Activated CD4-positive, CD25-positive, alpha-beta regulatory T cell treated with anti-CD3 and anti-CD28 coated beads, Interleukin-2, amount 50 U/mL, for 16 hours (primary cell): Measurements from ENCODE around the gene WDR64.

Experiments
- DNase-seq: peaks from one replicate; pipeline ENCODE4 v3.0.0-alpha.2; 2020; ENCODE audit warnings: low read depth, low spot score

Gene WDR64

DNA sequence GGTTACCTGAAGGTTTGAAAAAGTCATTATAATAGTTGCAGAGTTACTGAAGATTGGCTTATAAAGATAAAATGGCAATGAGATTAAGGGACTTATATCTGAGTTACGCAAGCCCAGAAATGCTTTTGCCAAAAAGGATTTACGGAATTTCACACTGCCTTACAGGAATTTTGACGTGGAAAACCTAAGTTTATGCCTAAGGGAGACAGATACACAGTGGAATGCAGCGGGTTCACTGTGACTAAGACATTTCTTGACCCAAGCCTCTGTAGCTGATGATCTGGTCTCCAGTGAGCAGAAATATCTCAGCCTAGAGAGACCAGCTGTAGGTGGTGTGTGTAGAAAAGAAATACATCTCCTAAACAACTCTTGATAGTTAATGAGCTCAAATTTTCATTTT is 185.8 kb downstream of the WDR64 start:
- DNase-seq: no peak

DNA sequence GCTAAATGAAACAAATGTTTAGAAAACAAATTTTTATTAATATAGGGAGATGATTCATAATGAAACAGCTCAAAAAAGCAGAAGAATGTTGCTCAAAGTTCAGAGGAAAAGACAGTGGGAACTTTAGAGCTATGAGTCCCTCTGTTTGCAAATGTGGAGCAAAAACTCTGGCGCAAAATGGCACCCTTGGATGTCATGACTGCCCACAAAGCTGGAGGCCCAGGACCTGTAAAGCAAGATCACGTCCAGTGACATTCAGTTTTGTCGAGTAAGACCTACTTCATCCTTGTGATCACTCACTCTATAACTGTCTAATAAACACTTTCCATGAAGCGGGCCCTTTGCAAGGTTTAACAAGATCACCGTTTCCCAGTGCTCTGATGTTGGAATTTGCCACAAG is 186.8 kb downstream of the WDR64 start:
- DNase-seq: no peak

DNA sequence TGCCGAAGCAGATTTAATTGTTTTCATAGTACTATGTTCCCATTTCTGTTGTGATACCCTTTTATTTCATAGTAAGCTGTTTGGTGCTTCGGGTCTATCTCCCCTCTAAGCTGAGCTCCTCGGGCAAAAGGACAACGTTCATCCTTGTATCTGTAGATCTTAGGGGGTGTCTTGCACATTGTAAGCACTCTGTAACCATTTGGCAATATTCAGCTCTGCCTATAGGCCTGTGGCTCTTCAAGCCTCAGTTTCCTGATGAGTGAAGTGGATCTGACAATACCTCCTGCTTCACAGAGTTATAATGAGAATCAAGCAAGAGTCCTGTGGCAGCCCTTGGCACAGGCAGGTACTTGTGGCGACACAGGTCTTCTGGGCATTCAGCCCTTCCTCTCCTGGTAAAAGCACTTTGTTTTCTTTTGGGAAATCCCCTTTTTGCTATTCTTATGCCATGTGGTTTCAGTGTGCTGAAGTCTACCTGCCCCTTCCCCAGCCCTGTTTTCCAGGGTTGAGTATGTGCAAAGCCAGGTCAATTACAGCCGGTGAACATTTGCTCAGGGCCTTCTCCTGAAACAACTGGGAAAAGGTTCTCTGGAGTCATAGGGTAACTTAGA is 187.4 kb downstream of the WDR64 start:
- no peak for DNase-seq

DNA sequence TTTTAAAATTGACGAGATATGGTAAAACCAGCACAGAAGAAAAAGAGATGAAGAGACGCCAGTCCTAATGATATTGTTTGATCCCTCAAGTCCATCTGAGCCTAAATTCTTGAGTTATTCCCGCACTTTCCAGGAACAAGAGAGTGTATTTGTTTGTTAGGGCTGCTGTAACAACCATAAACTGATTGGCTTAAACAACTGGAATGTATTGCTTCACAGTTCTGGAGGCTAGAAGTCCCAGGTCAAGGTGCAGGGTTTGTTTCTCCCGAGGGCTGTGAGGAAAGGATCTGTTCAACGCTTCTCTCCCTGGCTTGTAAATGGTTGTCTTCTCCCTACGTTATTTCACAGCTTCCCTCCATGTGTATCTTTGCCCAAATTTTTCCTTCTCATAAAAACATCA is 188.1 kb downstream of the WDR64 start:
- no peak for DNase-seq

DNA sequence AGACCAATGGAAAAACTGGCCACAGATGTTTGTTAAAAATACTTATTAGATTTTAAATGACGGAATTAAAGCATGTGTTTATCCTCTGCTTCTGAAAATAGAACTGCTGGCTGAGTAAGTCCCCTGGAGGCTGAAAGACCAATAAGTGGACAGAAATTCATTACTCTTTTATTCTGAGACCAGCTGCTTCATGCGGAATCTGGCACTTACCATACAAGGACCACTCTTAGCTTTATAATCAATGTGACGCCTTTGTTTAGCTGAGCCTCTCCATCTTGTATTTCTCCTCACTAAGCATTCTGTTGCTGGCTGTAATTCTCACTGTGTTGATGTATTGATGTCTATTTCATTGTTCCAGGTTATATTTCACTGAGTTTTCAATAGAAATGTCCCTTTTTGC is 189.6 kb downstream of the WDR64 start:
- DNase-seq: no peak

DNA sequence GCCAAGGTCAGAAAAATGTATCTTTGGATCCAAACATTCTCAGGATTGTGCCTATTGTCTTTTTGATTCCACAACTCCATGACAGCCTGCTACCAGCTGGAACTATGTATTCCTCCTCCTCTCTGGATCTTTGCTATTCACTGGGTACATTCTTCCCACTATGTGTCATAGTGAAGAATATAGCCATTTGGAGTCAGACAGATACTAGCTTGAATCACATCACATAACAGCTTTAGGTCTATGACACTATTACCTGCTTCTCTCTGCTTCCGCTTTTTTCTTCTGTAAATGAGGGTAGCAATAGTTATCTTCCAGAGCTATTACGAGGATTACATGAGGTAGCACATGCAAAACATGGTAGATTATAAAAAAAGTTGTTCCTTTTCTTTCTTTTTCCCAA is 190.5 kb downstream of the WDR64 start:
- no peak for DNase-seq

DNA sequence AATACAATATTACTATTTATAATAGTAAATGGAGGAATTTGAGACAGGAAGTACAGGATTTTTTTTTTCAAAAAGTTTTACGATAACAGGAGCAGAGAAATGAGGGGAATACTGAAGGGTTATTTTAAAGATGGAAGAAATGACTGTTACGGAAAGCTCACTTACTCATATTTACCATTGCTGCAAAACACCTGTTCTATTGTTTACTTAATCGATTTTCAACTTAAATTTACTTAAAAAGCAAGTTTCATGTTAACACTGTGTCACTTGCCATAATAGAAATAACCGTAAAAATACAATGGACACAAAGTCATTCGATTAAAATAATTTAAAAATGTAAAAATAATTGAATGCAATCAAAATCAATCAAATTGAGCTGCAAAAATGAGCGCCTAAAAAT is 192.5 kb downstream of the WDR64 start:
- DNase-seq: no peak

DNA sequence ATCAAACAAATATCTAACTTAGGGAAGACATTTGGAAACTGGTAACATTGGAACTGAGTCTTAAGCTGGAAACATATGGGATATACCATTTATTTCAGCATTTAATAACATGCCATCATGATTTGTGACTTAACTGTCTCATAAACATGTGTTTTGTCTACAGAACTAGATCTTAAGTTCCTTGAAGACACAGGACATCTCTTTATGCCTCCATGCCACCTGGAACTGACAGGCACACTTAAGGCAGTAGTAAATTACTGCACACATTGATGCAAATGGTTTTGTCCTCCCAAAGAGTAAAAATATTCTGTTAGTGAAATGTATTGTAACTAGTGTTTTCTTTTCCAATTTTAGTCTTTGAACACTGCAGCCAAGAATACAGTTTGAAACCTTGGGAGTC is 194.3 kb downstream of the WDR64 start:
- no peak for DNase-seq

DNA sequence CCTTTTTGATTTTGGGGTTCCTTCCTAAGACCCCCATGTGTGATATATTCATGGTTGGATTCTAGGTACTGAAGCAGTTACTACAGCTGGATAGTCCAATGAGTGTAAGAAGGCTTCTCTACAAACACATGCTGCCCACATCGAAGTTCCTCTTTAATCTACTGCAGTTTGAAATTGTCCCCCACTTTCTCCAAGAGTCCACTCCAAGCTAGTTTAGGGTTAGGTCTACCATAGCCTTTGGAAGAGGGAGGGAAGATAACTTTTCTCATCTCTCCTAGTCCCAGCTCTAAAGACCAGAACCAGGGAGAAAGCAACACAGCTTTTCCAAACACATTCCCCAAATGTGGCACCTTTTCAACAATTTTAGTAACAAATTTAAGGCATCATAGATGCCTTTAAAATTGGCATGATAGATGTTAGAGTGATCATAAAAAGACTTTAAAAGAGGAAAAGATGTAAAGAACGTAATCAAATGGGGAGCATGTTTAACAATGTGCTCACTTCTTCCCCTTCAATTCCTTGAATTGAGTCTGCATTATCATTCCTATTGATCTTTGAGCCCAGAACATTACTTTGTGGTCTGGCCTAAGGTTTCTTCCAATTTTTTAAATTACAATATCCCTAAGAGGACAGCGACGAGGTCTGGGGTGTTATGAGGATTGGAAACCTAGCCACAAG is 194.9 kb downstream of the WDR64 start:
- no peak for DNase-seq

DNA sequence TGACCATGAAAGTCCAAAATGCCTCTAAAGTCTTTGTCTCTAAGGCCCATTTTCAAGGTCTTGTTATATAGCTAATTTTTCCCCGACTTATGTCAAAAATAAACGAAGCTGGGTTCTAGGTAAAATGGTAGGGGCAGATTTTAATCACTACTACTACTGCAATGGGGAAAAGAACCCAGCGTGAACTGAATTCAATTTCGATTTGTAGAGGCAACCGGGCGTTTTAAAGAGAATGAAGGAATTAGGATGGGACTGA is 195.4 kb downstream of the WDR64 start:
- no peak for DNase-seq

DNA sequence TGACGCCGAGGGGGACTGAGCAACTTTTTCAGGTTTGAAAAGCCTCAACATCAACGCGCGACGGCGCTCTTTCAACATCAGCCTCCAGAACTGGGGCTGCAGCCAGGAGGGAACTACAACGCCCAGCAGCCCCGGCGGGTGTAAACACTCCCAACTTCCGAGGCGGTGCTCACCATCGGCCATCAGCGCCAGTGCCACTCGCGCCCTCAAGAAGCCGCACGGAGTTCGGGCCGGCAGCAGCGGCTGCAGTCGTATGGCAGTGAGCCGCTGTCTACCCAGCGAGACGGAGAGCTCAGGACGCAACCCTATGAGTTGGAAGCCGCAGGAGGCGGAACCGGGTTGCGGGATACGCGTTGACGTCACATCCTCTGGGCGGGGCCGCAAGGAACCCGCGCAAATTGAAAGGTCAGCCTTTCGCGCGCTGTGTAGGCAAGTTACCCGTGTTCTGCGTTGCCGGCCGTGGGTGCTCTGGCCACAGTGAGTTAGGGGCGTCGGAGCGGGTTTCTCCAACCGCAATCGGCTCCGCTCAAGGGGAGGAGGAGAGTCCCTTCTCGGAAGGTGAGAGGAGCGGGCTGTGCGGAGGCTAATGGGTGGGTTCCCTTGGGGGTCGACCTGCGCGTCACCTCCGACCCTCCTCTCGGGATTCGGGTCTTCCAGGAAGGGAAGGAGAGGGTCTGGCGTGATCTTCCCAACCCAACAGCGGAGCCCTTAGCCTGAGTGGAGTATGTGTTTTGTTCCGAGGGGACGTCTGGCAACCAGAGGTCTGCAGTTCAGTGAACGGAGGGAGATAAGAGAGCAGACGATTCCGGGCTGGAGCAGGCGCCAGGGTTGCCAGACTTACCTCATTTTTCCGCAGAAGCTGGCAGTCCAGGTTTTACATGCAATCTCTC is 196.0 kb downstream of the WDR64 start, which contains the start of gene EXO1:
EXO1 (plus strand) TSS at position 409 of the 890 bp plus-strand sequence. CDS start 2,222 bp downstream, outside the sequence.
- DNase-seq: peak; percentile 72

DNA sequence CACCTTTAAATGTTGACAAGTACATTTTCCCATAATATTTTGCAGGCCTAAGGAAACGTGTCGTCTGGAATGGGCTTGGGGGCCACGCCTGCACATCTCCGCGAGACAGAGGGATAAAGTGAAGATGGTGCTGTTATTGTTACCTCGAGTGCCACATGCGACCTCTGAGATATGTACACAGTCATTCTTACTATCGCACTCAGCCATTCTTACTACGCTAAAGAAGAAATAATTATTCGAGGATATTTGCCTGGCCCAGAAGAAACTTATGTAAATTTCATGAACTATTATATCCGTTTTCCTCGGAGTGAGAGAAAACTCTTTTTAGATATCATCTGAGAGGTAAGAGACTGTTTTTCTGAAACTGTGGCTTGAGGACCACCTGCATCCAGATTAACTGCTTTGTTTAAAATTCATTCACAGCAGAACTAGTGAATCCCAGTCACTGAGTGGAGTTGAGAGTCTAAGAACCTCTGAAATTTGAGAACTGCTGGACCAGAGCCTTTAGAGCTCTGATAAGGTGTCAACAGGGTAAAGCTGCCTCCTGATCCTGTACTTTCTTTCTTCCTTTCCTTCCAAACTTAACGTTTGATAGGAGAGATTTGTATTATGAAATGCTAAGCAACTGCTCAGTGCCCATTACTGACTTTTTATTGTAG is 196.7 kb downstream of the WDR64 start:
- no peak for DNase-seq

DNA sequence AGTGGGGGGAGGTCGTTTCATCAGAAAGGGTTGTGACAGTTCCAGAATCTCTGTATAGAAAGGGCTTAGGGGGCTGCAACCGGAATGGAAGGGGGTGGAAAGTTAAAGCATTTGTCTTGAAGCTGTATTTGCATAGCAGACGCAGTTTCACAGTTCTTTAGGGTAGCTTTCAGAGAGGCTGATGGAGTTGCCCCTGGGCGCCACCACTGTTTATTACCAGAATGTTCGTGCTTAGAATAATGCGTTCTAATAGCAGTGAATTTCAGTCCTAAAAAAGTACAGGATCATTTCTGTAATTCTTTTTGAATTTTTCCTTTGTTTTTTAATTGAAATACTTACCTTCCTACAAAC is 197.2 kb downstream of the WDR64 start:
- no peak for DNase-seq
